ENCODE results near the gene LEMD2.

Gene LEMD2

DNA sequence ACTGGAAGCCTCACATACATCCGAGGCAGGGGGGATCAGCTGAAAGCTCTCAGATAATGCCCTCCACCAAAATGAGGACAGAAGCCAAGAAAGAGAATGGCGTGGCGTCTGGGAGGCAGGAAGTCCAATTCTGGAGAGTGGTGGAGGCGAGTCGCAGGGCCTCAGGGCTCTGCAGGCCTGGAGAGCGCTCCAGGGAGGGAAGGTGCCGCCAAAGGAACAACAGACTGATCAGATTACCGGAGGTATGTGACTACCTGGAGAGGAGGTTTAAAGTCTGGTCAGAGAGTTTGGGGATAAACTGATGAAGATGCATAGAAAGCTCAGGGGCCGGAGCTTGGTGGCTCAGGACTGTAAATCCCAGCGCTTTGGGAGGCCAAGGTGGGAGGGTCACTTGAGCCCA, 31.0 kb downstream of the LEMD2 start:
- no peaks in the 10 kb centered on the region for H3K4me1 ChIP-seq (ENCODE audit: control insufficient read depth, insufficient read depth, low read length, poor library complexity, severe bottlenecking)
- no peaks in the 10 kb centered on the region for H3K9me3 ChIP-seq (ENCODE audit: control insufficient read depth, low read length)
- no peaks in the 10 kb centered on the region for H3K27me3 ChIP-seq (replicated peaks; ENCODE audit: control insufficient read depth, insufficient read depth, low read length, poor library complexity, severe bottlenecking)
- no peaks in the 10 kb centered on the region for H3K36me3 ChIP-seq (ENCODE audit: control insufficient read depth, insufficient read depth, low read length)
- DNase-seq, result no peak
- H3K27ac ChIP-seq (ENCODE audit: insufficient read depth, low read length, poor library complexity, severe bottlenecking), result no peak overlapping the region
- H3K4me3 ChIP-seq (ENCODE audit: insufficient read depth, low read depth, low read length, poor library complexity, severe bottlenecking), result no peak overlapping the region

DNA sequence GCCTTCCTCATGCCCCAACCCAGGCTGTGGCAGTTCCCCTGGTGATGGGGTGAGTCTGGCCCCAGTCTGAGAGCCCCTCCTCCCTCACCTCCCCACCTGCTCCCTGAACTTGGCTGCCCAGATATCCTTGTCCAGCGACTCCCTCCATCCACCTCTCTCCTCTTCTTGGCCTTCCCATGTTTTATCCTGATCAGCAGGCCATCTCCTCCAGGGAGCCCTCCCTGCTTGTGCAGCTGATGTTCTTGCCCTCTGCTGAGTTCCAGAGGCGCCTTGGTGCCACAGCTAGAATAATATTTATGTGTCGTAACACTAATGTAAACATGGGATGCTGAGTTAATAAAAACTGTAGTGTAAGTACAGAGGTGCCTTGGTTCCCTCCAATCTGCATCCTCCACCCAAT, 31.8 kb downstream of the LEMD2 start:
- Histone ChIP-seq H3K4me3 (ENCODE audit: insufficient read depth, low read depth, low read length, poor library complexity, severe bottlenecking) (no peak overlapping the region), H3K27me3 (replicated peaks; ENCODE audit: control insufficient read depth, insufficient read depth, low read length, poor library complexity, severe bottlenecking) (no peaks in the 10 kb centered on the region), H3K4me1 (ENCODE audit: control insufficient read depth, insufficient read depth, low read length, poor library complexity, severe bottlenecking) (no peaks in the 10 kb centered on the region), H3K36me3 (ENCODE audit: control insufficient read depth, insufficient read depth, low read length) (no peaks in the 10 kb centered on the region), H3K27ac (ENCODE audit: insufficient read depth, low read length, poor library complexity, severe bottlenecking) (no peak overlapping the region), H3K9me3 (ENCODE audit: control insufficient read depth, low read length) (no peaks in the 10 kb centered on the region)
- no peak for DNase-seq

DNA sequence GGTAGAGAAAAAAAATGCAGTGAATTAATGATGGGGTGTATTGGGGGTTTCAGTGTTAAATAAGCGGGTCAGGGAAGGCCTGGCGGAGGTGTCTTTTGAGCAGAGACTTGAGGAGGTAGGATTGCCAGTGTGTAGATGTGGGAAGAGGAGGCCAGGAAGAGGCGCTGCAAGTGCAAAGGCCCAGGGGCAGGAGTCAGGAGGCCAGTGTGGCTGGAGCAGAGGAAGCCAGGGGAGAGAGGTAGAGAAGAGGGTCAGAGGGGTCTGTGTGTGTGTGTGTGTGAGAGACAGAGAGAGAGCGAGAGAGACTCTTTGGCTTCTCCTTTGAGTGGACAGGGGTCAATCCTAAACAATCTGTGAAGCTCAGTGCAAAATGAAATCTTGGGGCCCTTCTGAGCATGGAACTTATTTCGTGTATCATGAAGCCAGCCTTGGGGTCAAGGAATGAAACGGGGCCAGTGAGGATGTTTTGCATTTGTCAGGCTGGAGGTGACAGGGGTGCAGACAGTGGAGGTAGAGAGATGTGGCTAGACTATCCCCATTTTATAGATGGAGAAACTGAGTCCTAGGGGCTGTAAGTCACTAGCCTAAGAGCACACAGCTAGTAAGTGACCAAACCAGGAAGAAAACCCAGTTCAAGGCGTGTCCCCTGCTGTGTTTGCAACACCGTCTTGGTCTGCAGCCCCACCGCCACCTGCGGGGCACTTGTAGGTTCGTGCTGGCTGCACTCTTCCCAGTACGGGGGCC, 32.5 kb downstream of the LEMD2 start:
- Histone ChIP-seq H3K27me3 (replicated peaks; ENCODE audit: control insufficient read depth, insufficient read depth, low read length, poor library complexity, severe bottlenecking) (no peaks in the 10 kb centered on the region), H3K9me3 (ENCODE audit: control insufficient read depth, low read length) (no peaks in the 10 kb centered on the region), H3K4me1 (ENCODE audit: control insufficient read depth, insufficient read depth, low read length, poor library complexity, severe bottlenecking) (no peaks in the 10 kb centered on the region), H3K36me3 (ENCODE audit: control insufficient read depth, insufficient read depth, low read length) (no peaks in the 10 kb centered on the region), H3K27ac (ENCODE audit: insufficient read depth, low read length, poor library complexity, severe bottlenecking) (no peak overlapping the region), H3K4me3 (ENCODE audit: insufficient read depth, low read depth, low read length, poor library complexity, severe bottlenecking) (no peak overlapping the region)
- DNase-seq, result no peak

DNA sequence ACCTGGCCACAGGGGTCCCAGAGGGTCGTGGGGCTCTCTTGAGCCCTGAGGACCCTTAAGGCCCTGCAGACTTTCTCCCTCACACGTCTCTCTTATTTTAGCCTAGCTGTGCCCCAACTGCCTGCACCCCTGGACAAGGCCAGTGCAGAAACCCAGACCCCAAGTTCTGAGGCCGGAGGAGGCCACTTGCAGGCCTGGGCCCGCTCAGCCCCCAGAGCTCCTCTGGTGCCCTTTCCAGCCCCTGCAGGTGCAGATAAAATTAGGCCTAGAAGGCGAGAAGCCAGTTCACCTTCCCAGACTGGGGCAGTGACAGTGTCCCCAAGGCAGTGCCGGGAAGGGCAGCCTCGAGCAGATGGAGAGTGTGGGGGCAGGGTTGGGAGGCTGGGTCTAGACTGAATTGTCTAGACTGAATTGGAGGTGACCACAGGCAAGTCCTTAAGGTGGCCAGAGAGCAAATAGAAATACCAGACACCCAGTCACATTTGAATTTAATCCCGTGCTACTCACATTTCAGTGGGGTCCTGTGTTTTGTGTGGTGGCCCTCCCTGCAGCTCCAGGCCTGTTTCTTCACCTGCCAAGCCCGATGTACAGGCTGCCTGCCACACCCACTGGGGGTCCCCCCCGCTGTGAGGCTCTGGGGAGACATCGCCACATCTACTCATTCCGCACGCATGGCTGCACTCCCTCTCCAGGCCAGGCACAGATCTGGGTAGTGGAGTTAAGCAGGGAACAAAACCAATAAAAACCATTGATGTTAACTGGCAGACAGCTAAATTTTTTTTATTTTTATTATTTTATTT, 33.7 kb downstream of the LEMD2 start:
- no peaks in the 10 kb centered on the region for H3K9me3 ChIP-seq (ENCODE audit: control insufficient read depth, low read length)
- no peak overlapping the region for H3K27ac ChIP-seq (ENCODE audit: insufficient read depth, low read length, poor library complexity, severe bottlenecking)
- no peaks in the 10 kb centered on the region for H3K36me3 ChIP-seq (ENCODE audit: control insufficient read depth, insufficient read depth, low read length)
- no peaks in the 10 kb centered on the region for H3K4me1 ChIP-seq (ENCODE audit: control insufficient read depth, insufficient read depth, low read length, poor library complexity, severe bottlenecking)
- DNase-seq, result no peak
- H3K27me3 ChIP-seq (replicated peaks; ENCODE audit: control insufficient read depth, insufficient read depth, low read length, poor library complexity, severe bottlenecking), result no peaks in the 10 kb centered on the region
- H3K4me3 ChIP-seq (ENCODE audit: insufficient read depth, low read depth, low read length, poor library complexity, severe bottlenecking), result no peak overlapping the region

DNA sequence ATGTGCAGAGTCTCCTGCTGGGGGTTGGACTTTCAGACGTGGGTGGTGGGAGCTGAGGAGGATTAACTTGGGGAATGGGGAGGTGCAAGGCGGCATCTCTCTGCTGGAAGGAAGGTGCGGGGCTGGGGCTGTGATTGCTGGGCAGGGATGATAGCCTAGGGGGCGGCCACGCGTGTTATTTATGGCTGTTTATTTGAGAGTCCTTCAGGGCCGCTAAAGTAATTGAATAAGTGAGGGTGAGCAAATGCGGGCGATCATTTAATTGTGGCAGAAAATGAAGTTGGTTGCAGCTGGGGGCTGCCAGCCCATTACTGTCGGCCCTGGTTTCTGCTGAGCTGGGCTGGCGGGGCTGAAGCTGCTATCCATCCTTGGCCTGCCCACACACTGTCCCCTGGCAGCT, 34.7 kb downstream of the LEMD2 start:
- Histone ChIP-seq H3K4me3 (ENCODE audit: insufficient read depth, low read depth, low read length, poor library complexity, severe bottlenecking) (no peak overlapping the region), H3K36me3 (ENCODE audit: control insufficient read depth, insufficient read depth, low read length) (no peaks in the 10 kb centered on the region), H3K4me1 (ENCODE audit: control insufficient read depth, insufficient read depth, low read length, poor library complexity, severe bottlenecking) (no peaks in the 10 kb centered on the region), H3K27me3 (replicated peaks; ENCODE audit: control insufficient read depth, insufficient read depth, low read length, poor library complexity, severe bottlenecking) (no peaks in the 10 kb centered on the region), H3K27ac (ENCODE audit: insufficient read depth, low read length, poor library complexity, severe bottlenecking) (no peak overlapping the region), H3K9me3 (ENCODE audit: control insufficient read depth, low read length) (no peaks in the 10 kb centered on the region)
- no peak for DNase-seq

DNA sequence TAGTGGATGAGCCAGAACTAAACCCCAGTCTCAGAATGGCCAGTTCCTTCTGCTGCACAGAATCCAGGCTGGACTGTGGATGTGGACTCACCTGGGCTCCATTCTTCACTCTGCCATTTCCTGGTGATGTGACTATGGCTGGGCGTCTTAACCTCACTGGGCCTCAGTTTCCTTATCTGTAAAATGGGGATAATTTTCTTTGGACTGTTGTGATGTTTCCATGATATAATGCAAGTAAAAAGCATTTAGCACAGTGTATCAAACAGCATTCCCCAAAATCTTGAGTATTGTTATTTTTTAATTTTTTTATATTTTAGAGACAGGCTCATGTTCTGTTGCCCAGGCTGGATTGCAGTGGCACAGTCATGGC, 36.3 kb downstream of the LEMD2 start:
- Histone ChIP-seq H3K4me3 (ENCODE audit: insufficient read depth, low read depth, low read length, poor library complexity, severe bottlenecking) (no peak overlapping the region), H3K9me3 (ENCODE audit: control insufficient read depth, low read length) (no peaks in the 10 kb centered on the region)

DNA sequence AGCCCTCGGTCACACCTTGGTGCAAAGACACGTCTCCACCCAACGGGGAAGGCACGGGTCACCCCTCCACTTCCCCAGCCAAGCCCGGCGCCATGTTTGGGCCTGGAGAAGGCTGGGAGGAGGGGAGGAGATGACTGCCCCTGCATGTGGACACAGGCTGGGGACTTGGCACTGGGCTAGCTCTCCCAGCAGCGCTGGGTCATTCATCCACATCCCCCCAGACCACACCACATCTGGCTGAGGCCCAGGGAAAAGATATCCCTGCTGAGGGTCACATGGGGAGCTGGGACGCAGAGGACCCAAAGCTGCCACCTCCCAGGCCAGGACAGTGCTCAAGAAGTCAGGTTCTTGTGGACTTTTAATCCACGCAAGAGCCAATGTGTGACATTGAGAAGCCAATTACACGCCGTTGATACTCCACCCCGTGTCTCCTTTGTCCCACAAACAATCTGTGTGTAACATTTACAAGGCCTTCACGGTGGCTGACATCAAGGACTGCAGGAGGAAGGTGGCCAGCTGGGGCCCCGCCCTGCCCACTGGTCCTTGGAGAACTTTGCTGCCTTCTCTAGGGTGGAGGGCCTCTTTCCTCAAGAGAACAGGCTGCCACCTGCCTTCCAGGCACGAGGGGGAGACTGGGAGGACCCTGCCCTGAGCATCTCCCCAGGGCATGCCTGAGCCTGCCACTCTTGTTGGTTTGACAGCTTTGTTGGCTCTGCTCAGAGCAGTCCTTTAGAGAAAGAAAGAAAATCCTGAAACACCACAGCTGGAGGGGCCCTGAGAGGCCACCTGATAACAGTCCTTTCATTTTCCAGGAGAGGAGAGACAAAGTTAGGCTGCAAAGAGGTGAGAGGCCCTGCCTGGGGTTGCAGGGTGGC, 36.9 kb downstream of the LEMD2 start:
- Histone ChIP-seq H3K4me3 (ENCODE audit: insufficient read depth, low read depth, low read length, poor library complexity, severe bottlenecking) (no peak overlapping the region), H3K9me3 (ENCODE audit: control insufficient read depth, low read length) (no peaks in the 10 kb centered on the region), H3K27me3 (replicated peaks; ENCODE audit: control insufficient read depth, insufficient read depth, low read length, poor library complexity, severe bottlenecking) (no peaks in the 10 kb centered on the region), H3K27ac (ENCODE audit: insufficient read depth, low read length, poor library complexity, severe bottlenecking) (no peak overlapping the region), H3K4me1 (ENCODE audit: control insufficient read depth, insufficient read depth, low read length, poor library complexity, severe bottlenecking) (no peaks in the 10 kb centered on the region), H3K36me3 (ENCODE audit: control insufficient read depth, insufficient read depth, low read length) (no peaks in the 10 kb centered on the region)
- DNase-seq, result no peak

More for the DNA sequence above, 36.3 kb downstream of the LEMD2 start:
- no peak overlapping the region for H3K27ac ChIP-seq (ENCODE audit: insufficient read depth, low read length, poor library complexity, severe bottlenecking)
- no peaks in the 10 kb centered on the region for H3K4me1 ChIP-seq (ENCODE audit: control insufficient read depth, insufficient read depth, low read length, poor library complexity, severe bottlenecking)
- H3K36me3 ChIP-seq (ENCODE audit: control insufficient read depth, insufficient read depth, low read length), result no peaks in the 10 kb centered on the region
- no peaks in the 10 kb centered on the region for H3K27me3 ChIP-seq (replicated peaks; ENCODE audit: control insufficient read depth, insufficient read depth, low read length, poor library complexity, severe bottlenecking)
- DNase-seq, result no peak

DNA sequence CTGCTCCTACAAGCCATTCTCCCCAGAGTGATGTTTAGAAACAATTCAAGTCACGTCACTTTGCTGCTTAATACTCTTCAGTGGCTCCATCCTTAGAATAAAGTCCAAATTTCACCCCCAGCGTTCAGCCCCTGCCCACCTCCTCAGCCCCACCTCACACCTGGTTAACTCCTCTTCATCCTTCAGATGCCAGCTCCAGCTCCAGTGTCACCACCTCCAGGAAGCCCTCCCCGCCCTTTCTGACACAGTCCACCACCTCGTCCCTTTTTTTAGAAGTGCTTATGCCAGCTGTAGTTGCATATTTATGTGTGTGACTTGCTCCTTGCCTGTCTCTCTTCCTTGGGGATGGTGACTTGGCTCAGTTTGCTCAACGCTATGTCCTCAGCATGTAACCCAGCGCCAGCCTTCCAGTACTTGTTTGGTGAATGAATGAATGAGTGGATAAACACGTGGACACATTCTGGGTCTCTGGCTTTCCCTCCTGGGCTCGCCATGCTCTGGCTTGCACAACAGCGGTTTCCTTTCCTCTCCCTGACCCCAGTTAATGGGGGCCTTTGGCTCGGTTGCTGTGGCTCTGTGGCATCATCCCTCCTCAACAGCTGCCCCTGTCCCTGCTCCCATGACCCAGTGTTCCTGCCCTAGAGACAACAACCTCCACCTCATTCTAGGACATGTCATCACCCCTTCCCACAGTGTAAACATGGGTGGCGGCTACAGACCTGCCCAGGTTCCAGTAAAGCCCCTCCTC, 38.5 kb downstream of the LEMD2 start:
- no peak for DNase-seq
- no peaks in the 10 kb centered on the region for H3K27me3 ChIP-seq (replicated peaks; ENCODE audit: control insufficient read depth, insufficient read depth, low read length, poor library complexity, severe bottlenecking)
- no peak overlapping the region for H3K4me3 ChIP-seq (ENCODE audit: insufficient read depth, low read depth, low read length, poor library complexity, severe bottlenecking)
- H3K9me3 ChIP-seq (ENCODE audit: control insufficient read depth, low read length), result no peaks in the 10 kb centered on the region
- no peak overlapping the region for H3K27ac ChIP-seq (ENCODE audit: insufficient read depth, low read length, poor library complexity, severe bottlenecking)
- no peaks in the 10 kb centered on the region for H3K36me3 ChIP-seq (ENCODE audit: control insufficient read depth, insufficient read depth, low read length)
- H3K4me1 ChIP-seq (ENCODE audit: control insufficient read depth, insufficient read depth, low read length, poor library complexity, severe bottlenecking), result no peaks in the 10 kb centered on the region

DNA sequence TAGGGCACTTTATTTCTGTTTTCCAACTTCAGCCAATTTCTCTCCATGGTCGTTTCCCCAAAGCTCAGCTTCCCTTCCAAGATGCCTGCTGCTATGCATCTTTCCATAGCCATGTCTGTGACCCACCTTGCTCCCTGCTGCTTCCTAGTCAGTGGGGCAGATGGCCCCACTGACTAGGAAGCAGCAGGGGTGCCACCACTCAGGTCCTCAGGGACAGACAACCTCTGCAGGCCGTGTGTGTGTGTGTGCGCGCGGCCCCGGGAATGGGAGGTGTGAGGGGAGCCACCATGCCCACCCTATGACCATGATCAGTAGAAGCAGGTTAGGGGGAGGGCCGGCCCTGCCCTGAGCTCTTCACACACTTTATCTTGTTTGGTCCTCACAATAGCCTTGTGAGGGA, 39.5 kb downstream of the LEMD2 start:
- no peaks in the 10 kb centered on the region for H3K4me1 ChIP-seq (ENCODE audit: control insufficient read depth, insufficient read depth, low read length, poor library complexity, severe bottlenecking)
- H3K27me3 ChIP-seq (replicated peaks; ENCODE audit: control insufficient read depth, insufficient read depth, low read length, poor library complexity, severe bottlenecking), result no peaks in the 10 kb centered on the region
- no peaks in the 10 kb centered on the region for H3K36me3 ChIP-seq (ENCODE audit: control insufficient read depth, insufficient read depth, low read length)
- H3K4me3 ChIP-seq (ENCODE audit: insufficient read depth, low read depth, low read length, poor library complexity, severe bottlenecking), result no peak overlapping the region
- no peaks in the 10 kb centered on the region for H3K9me3 ChIP-seq (ENCODE audit: control insufficient read depth, low read length)
- H3K27ac ChIP-seq (ENCODE audit: insufficient read depth, low read length, poor library complexity, severe bottlenecking), result no peak overlapping the region
- no peak for DNase-seq

All from effector memory CD4-positive, alpha-beta T cell (primary cell).